A673 (cell line): ENCODE results near the gene SNX13. TPM values are rescaled to one million over a fixed set of nuclear protein-coding genes. Genes with fewer than 3 reads are reported as not detected.

ENCODE experiments used
- BruUV-seq: library from RNA; stranded (reverse); fragments of 400-500 nt; replicated peaks from 2 replicates; lab custom pipeline; 2021; lab: Mats Ljungman, UMichigan
- CTCF ChIA-PET: fragments of 300-600 bp; sonication (Branson Sonifier 250); formaldehyde crosslinking; loops from one replicate; lab custom pipeline; 2022; ENCODE audit warnings: antibody characterized with exemption; lab: Charles Lee
- POLR2A ChIA-PET: fragments of 300-600 bp; sonication (Branson Sonifier 250); formaldehyde crosslinking; loops from one replicate; lab custom pipeline; 2022; ENCODE audit warnings: antibody characterized with exemption; ENCODE audit not compliant: low non-redundant PET; lab: Charles Lee
- DNase-seq: peaks from one replicate; pipeline ENCODE4 v3.0.0-alpha.2; 2015; ENCODE audit warnings: low spot score
- H3K27ac ChIP-seq: fragments of 200-600 bp; sonication (generic); 2 replicates; pipeline ENCODE4 v1.5.1; 2016; ENCODE audit warnings: mixed run types, low read depth, mild to moderate bottlenecking, mixed read lengths, antibody characterized with exemption, low read length; ENCODE audit not compliant: poor library complexity, severe bottlenecking
- H3K27me3 ChIP-seq: fragments of 200-600 bp; sonication (generic); replicated peaks from 2 replicates; pipeline ENCODE4 v1.6.1; 2017; ENCODE audit warnings: mixed run types, low read depth, mild to moderate bottlenecking, mixed read lengths, antibody characterized with exemption, low read length; ENCODE audit not compliant: insufficient read depth, poor library complexity
- H3K36me3 ChIP-seq: fragments of 200-600 bp; sonication (generic); 2 replicates; pipeline ENCODE4 v1.6.1; 2016; ENCODE audit warnings: mixed run types, mild to moderate bottlenecking, mixed read lengths, antibody characterized with exemption, low read length; ENCODE audit not compliant: insufficient read depth, poor library complexity, severe bottlenecking
- H3K4me1 ChIP-seq: fragments of 200-600 bp; sonication (generic); 2 replicates; pipeline ENCODE4 v1.6.1; 2017; ENCODE audit warnings: mixed run types, mild to moderate bottlenecking, mixed read lengths, antibody characterized with exemption, low read length; ENCODE audit not compliant: insufficient read depth, poor library complexity, severe bottlenecking
- H3K4me3 ChIP-seq: fragments of 200-600 bp; sonication (generic); 2 replicates; pipeline ENCODE4 v1.5.1; 2016; ENCODE audit warnings: low read depth, mixed run types, mild to moderate bottlenecking, mixed read lengths, low read length; ENCODE audit not compliant: poor library complexity, severe bottlenecking
- H3K9me3 ChIP-seq: fragments of 200-600 bp; sonication (generic); 2 replicates; pipeline ENCODE4 v1.6.1; 2016; ENCODE audit warnings: mixed run types, low read depth, mild to moderate bottlenecking, mixed read lengths, antibody characterized with exemption, low read length; ENCODE audit not compliant: poor library complexity, severe bottlenecking
- EZH2 ChIP-seq: fragments of 200-600 bp; sonication (generic); IDR thresholded peaks from 2 replicates; pipeline ENCODE4 v1.6.1; 2017; ENCODE audit warnings: borderline replicate concordance, low read depth, mild to moderate bottlenecking, mixed read lengths, antibody characterized with exemption, low read length; ENCODE audit not compliant: poor library complexity, severe bottlenecking
- intact Hi-C: fragments of 100-400 bp; cut with micrococcal nuclease; formaldehyde crosslinking; loops from one replicate; pipeline ENCODE4 v1.10.0; 2022; ENCODE audit not compliant: unreplicated experiment
- total RNA-seq: library from RNA; stranded (reverse); gene quantifications from 2 replicates; pipeline ENCODE4 v1.2.3, GENCODE V29; 2021
- TF ChIP-seq, protein P1 (sequence below): fragments of 300-800, 200-600 bp; sonication (generic); conservative IDR thresholded peaks from 2 replicates; pipeline ENCODE4 v1.5.1; 2017; ENCODE audit warnings: low read depth, mild to moderate bottlenecking, antibody characterized with exemption, low read length, moderate library complexity, mixed read lengths

The SNX13 gene
- total RNA-seq, 1 experiment from 2014 or later: 31.2 TPM

DNA sequence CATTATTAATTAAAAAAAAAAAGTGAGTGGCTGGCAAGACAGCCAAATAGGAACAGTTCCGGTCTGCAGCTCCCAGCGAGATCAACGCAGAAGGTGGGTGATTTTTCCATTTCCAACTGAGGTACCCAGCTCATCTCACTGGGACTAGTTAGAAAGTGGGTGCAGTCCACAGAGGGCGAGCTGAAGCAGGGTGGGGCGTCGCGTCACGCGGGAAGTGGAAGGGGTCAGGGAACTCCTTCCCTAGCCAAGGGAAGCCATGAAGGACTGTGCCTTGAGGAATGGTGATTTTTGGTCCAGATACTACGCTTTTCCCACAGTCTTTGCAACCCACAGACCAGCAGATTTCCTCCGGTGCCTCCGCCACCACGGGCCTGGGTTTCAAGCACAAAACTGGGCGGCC, 133.7 kb downstream of the SNX13 start:
- intact Hi-C loops: no loop called here
- no peak for TF ChIP-seq EZH2
- TF ChIP-seq, protein P1, sequence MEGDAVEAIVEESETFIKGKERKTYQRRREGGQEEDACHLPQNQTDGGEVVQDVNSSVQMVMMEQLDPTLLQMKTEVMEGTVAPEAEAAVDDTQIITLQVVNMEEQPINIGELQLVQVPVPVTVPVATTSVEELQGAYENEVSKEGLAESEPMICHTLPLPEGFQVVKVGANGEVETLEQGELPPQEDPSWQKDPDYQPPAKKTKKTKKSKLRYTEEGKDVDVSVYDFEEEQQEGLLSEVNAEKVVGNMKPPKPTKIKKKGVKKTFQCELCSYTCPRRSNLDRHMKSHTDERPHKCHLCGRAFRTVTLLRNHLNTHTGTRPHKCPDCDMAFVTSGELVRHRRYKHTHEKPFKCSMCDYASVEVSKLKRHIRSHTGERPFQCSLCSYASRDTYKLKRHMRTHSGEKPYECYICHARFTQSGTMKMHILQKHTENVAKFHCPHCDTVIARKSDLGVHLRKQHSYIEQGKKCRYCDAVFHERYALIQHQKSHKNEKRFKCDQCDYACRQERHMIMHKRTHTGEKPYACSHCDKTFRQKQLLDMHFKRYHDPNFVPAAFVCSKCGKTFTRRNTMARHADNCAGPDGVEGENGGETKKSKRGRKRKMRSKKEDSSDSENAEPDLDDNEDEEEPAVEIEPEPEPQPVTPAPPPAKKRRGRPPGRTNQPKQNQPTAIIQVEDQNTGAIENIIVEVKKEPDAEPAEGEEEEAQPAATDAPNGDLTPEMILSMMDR: no peak
- BruUV-seq: no TSS peak
- H3K4me3 ChIP-seq: no peak overlapping the region
- no peaks in the 10 kb centered on the region for H3K27me3 ChIP-seq
- no peaks in the 10 kb centered on the region for H3K36me3 ChIP-seq
- ChIA-PET CTCF (interaction anchor here (0.7 kb wide), 1 partner anchor 916 kb away, joined by 3 read pairs; no protein-coding TSS in a partner anchor), POLR2A (no interaction called here)
- H3K27ac ChIP-seq: no peak overlapping the region
- DNase-seq: no peak
- H3K4me1 ChIP-seq: no peaks in the 10 kb centered on the region
- H3K9me3 ChIP-seq: no peaks in the 10 kb centered on the region

DNA sequence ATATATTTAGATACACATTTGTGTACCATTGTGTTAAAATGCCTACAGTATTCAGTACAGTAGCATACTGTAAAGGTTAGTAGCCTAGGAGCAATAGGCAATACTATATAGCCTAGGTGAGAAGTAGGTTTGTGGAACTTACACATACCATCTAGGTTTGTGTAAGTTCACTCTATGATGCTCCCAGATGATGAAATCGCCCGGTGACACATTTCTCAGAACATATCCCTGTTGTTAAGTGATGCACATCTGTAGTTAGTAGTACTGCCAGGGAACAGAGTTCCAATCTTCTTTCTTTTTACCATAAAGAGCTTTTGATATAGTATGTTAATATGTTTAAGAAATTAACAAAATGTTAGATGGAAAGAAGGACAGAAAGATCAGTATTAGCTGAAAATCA, 138.2 kb downstream of the SNX13 start:
- Histone ChIP-seq H3K36me3 (peaks cover 5% of the 10 kb centered on the region), H3K9me3 (no peaks in the 10 kb centered on the region), H3K27ac (no peak overlapping the region), H3K4me3 (no peak overlapping the region), H3K27me3 (no peaks in the 10 kb centered on the region), H3K4me1 (no peaks in the 10 kb centered on the region)
- DNase-seq: no peak
- ChIA-PET POLR2A (no interaction called here), CTCF (no interaction called here)
- no TSS peak for BruUV-seq
- intact Hi-C loops: no loop called here
- no peak for TF ChIP-seq EZH2
- TF ChIP-seq, protein P1: no peak

DNA sequence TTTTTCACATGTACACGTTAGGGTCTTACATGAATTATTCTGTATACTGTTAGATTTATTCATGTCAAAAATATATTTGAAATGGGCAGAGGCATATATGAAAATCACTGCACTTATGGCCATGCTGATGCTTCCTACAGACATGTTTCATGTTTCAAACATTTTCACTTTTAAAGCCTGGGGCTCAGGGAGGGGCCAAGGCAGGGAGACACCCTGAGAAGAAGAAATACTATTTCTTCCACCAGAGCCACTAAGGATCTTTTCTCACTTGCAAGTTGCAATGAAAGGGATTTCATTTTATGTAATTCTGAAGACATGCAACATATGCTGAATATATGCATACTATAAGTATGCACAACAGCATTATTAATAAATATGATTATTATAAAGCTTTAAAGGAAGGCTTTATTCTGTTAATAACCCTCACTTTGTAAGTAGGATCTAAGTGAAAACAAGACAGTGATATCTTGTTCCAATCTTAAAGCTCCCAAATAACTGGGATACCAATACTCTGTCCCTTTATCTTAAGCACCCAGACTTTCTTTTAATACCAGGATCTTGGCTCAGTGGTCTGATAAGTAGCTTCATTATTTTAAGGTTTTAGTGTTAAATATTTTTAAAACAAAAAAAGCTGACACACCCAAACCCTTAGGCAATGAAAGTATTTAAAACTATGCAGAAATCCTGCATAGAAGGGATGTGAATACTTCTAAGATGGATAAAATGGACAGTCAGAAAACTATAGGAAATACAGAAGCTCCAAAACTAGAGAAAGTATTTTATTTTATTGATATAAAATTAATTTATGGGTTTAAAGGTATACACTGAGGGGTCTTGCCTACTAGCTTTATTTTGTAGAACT, 148.0 kb downstream of the SNX13 start:
- ChIA-PET CTCF (no interaction called here), POLR2A (interaction anchor here (0.5 kb wide), 1 partner anchor 863 kb away, joined by 3 read pairs; no protein-coding TSS in a partner anchor)
- BruUV-seq: no TSS peak

More for the DNA sequence above, 148.0 kb downstream of the SNX13 start:
- TF ChIP-seq EZH2: no peak
- TF ChIP-seq, protein P1: no peak
- no peak overlapping the region for H3K4me3 ChIP-seq
- no peaks in the 10 kb centered on the region for H3K27me3 ChIP-seq
- no peak overlapping the region for H3K27ac ChIP-seq
- intact Hi-C loops: no loop called here
- H3K36me3 ChIP-seq: no peaks in the 10 kb centered on the region
- no peaks in the 10 kb centered on the region for H3K4me1 ChIP-seq
- no peaks in the 10 kb centered on the region for H3K9me3 ChIP-seq
- DNase-seq: no peak
